ENCODE data around the gene PLGRKT. TPM values are rescaled to one million over a fixed set of nuclear protein-coding genes. Genes with fewer than 3 reads are reported as not detected.
A peak's percentile ranks its signal among the peaks of the same experiment; 100 is the strongest.

The PLGRKT gene
- polyA plus RNA-seq, 4 donors: 35.6 to 60.4 (median 54.9) TPM

DNA sequence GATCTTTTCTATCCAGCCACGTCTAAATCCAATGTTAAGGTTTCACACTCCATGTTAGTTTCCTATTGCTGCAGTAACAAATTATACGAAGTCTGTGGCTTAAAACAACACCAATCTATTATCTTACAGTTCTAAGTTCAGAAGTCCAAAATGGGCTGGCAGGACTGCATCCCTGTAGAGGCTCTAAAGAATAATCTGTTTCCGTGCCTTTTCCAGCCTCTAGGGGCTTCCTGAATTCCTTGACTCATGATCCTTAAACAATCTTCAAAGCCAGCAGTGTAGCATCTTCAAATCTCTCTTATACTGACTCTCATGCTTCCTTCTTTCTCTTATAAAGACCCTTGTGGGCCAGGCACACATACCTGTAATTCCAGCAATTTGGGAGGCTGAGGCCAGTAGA lies 6.8 kb downstream of the PLGRKT start:
- 35 to 70% (median 38%) methylated on average over 3 of the region's 3 CpGs for WGBS, 3 donors
- Histone ChIP-seq H3K4me3 (ENCODE audit: low read depth in 1 of 3, low read length in 3 of 3) (no peak overlapping the region), H3K27me3 (ENCODE audit: control insufficient read depth in 3 of 3, insufficient read depth in 3 of 3, low read length in 3 of 3) (no peaks in the 10 kb centered on the region), H3K36me3 (ENCODE audit: control insufficient read depth in 3 of 3, insufficient read depth in 2 of 3, low read depth in 1 of 3, low read length in 3 of 3) (peaks cover 0 to 12% (median 5%) of the 10 kb centered on the region in 3 donors), H3K27ac (ENCODE audit: low read depth in 1 of 3, low read length in 2 of 3) (no peak overlapping the region), H3K9me3 (ENCODE audit: control insufficient read depth in 2 of 2, insufficient read depth in 1 of 2, low read depth in 1 of 2, low read length in 1 of 2) (peaks cover 0 to 12% of the 10 kb centered on the region in 2 donors), H3K4me1 (ENCODE audit: control insufficient read depth in 3 of 3, insufficient read depth in 2 of 3, low read depth in 1 of 3, low read length in 2 of 3) (no peaks in the 10 kb centered on the region)
- DNase-seq (no peak), FAIRE-seq (no peak)

DNA sequence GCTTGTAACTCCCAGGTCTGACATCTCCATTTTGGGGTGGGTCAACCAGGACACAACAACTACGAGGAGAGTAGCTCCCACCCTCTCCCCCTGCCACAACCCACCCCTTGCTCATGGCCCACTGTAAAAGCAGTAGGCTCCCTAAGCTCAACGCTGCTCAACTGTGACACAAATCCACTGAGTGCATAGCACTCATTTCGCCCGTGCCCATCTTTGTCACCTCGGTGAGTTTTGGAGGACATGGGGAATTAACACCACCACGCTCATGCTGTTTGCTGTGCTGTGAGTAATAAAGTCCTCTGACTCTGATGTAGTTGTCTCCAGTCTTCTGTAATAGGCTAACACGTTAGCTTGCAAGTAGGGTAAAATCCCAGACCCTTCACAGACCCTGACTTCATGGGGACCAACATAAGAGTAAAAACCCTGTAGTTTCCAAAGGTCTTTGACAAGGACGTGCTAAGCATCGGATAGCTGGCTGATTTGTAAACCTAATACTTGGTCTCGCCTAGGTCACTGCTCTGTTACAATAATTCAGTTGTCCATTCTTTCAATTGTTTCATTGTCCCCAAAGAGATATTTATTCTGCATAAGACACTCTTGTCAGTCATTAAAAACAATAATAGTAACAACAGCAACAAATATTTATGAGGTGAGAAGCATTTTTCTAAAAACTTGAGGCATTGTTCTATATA lies 7.7 kb downstream of the PLGRKT start:
- Histone ChIP-seq H3K4me3 (ENCODE audit: low read depth in 1 of 3, low read length in 3 of 3) (no peak overlapping the region), H3K4me1 (ENCODE audit: control insufficient read depth in 3 of 3, insufficient read depth in 2 of 3, low read depth in 1 of 3, low read length in 2 of 3) (no peaks in the 10 kb centered on the region), H3K9me3 (ENCODE audit: control insufficient read depth in 2 of 2, insufficient read depth in 1 of 2, low read depth in 1 of 2, low read length in 1 of 2) (peaks cover 0 to 12% of the 10 kb centered on the region in 2 donors), H3K27ac (ENCODE audit: low read depth in 1 of 3, low read length in 2 of 3) (no peak overlapping the region), H3K36me3 (ENCODE audit: control insufficient read depth in 3 of 3, insufficient read depth in 2 of 3, low read depth in 1 of 3, low read length in 3 of 3) (peaks cover 0 to 12% (median 5%) of the 10 kb centered on the region in 3 donors), H3K27me3 (ENCODE audit: control insufficient read depth in 3 of 3, insufficient read depth in 3 of 3, low read length in 3 of 3) (no peaks in the 10 kb centered on the region)
- FAIRE-seq (no peak), DNase-seq (no peak)
- WGBS, 3 donors: 88 to 95% (median 90%) methylated on average over 10 of the region's 10 CpGs

DNA sequence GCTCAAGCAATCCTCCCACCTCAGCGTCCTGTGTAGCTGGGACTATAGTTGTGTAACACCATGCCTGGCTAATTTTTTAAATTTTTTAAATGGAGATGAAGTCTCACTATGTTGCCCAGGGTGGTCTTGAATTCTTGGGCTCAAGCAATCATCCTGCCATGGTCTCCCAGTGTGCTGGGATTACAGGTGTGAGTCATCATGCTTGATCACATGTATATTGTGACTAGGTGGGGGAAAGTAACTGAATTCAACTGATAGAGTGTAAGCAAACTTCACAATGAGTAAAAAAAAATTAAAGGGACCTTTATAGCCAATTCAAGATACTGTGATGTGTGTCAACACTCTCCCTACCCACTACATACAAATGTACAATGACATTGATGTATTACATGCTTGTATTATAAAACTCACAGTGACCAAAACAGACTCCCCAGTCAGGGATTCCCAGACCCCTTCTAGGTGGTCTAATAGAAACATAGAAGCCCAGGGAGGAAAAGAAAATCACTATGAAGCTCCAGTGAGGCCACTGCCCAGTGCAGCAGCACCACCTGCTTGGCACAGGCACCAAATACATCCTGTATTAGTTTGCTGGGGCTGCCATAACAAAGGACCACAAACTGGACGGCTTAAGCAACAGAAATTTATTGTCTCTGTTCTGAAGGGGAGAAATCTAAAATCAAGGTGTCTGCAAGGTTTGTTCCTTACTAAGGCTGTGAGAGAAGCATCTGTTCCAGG lies 8.8 kb downstream of the PLGRKT start:
- Histone ChIP-seq H3K4me1 (ENCODE audit: control insufficient read depth in 3 of 3, insufficient read depth in 2 of 3, low read depth in 1 of 3, low read length in 2 of 3) (no peaks in the 10 kb centered on the region), H3K27me3 (ENCODE audit: control insufficient read depth in 3 of 3, insufficient read depth in 3 of 3, low read length in 3 of 3) (no peaks in the 10 kb centered on the region), H3K4me3 (ENCODE audit: low read depth in 1 of 3, low read length in 3 of 3) (no peak overlapping the region), H3K36me3 (ENCODE audit: control insufficient read depth in 3 of 3, insufficient read depth in 2 of 3, low read depth in 1 of 3, low read length in 3 of 3) (peaks cover 0 to 8% (median 5%) of the 10 kb centered on the region in 3 donors), H3K9me3 (ENCODE audit: control insufficient read depth in 2 of 2, insufficient read depth in 1 of 2, low read depth in 1 of 2, low read length in 1 of 2) (peaks cover 0 to 8% of the 10 kb centered on the region in 2 donors), H3K27ac (ENCODE audit: low read depth in 1 of 3, low read length in 2 of 3) (no peak overlapping the region)
- DNase-seq (no peak), FAIRE-seq (no peak)
- 95 to 98% (median 95%) methylated on average over 2 of the region's 2 CpGs for WGBS, 3 donors

DNA sequence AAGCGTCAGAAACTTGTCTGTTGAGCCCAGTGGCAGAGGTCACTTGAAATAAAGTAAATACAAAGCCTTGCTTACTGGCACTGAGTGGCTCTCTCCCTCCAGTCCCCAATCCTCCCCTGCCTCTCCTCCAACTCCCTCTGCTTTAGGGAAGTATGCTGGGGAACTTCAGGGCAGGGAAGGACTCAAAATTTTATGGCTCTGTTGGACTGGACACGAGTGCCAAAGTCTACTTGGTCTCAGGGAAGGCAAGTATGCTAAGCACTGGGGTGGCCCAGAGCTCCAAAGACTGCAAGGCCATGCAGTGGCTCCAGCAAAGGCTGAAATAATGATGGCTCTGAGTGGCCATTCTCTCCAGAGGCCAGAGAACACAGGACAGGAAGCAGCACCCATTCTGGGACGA lies 9.6 kb downstream of the PLGRKT start:
- DNase-seq (peak in 1 of 2 donors; percentile 36), FAIRE-seq (no peak)
- H3K27ac ChIP-seq (ENCODE audit: low read depth in 1 of 3, low read length in 2 of 3): no peak overlapping the region
- H3K4me3 ChIP-seq (ENCODE audit: low read depth in 1 of 3, low read length in 3 of 3): no peak overlapping the region
- H3K27me3 ChIP-seq (ENCODE audit: control insufficient read depth in 3 of 3, insufficient read depth in 3 of 3, low read length in 3 of 3): no peaks in the 10 kb centered on the region
- WGBS, 3 donors: 66 to 75% (median 72%) methylated on average over 3 of the region's 3 CpGs
- peaks cover 0 to 7% (median 5%) of the 10 kb centered on the region in 3 donors for H3K36me3 ChIP-seq (ENCODE audit: control insufficient read depth in 3 of 3, insufficient read depth in 2 of 3, low read depth in 1 of 3, low read length in 3 of 3)
- H3K4me1 ChIP-seq (ENCODE audit: control insufficient read depth in 3 of 3, insufficient read depth in 2 of 3, low read depth in 1 of 3, low read length in 2 of 3): no peaks in the 10 kb centered on the region
- H3K9me3 ChIP-seq (ENCODE audit: control insufficient read depth in 2 of 2, insufficient read depth in 1 of 2, low read depth in 1 of 2, low read length in 1 of 2): peaks cover 0 to under 1% of the 10 kb centered on the region in 2 donors

DNA sequence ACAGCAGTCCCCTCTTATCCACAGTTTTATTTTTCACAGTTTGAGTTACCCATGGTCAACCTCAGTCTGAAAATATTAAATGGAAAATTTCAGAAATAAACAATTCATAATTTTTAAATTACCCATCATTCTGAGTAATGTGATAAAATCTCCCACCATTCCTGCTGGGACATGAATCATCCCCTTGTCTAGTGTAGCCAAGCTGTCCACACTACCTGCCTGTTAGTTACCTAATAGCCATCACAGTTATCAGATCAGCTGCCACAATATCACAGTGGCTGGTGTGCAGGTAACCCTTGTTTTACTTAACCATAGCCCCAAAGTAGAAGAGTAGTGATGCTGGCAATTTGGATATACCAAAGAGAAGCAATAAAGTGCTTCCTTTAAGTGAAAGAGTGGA lies 10.7 kb downstream of the PLGRKT start:
- no peak for FAIRE-seq
- no peak overlapping the region for H3K4me3 ChIP-seq (ENCODE audit: low read depth in 1 of 3, low read length in 3 of 3)
- DNase-seq: no peak
- no peaks in the 10 kb centered on the region for H3K9me3 ChIP-seq (ENCODE audit: control insufficient read depth in 2 of 2, insufficient read depth in 1 of 2, low read depth in 1 of 2, low read length in 1 of 2)
- no peaks in the 10 kb centered on the region for H3K4me1 ChIP-seq (ENCODE audit: control insufficient read depth in 3 of 3, insufficient read depth in 2 of 3, low read depth in 1 of 3, low read length in 2 of 3)
- H3K27ac ChIP-seq (ENCODE audit: low read depth in 1 of 3, low read length in 2 of 3): no peak overlapping the region
- H3K27me3 ChIP-seq (ENCODE audit: control insufficient read depth in 3 of 3, insufficient read depth in 3 of 3, low read length in 3 of 3): no peaks in the 10 kb centered on the region
- peaks cover 0 to 6% (median 5%) of the 10 kb centered on the region in 3 donors for H3K36me3 ChIP-seq (ENCODE audit: control insufficient read depth in 3 of 3, insufficient read depth in 2 of 3, low read depth in 1 of 3, low read length in 3 of 3)

DNA sequence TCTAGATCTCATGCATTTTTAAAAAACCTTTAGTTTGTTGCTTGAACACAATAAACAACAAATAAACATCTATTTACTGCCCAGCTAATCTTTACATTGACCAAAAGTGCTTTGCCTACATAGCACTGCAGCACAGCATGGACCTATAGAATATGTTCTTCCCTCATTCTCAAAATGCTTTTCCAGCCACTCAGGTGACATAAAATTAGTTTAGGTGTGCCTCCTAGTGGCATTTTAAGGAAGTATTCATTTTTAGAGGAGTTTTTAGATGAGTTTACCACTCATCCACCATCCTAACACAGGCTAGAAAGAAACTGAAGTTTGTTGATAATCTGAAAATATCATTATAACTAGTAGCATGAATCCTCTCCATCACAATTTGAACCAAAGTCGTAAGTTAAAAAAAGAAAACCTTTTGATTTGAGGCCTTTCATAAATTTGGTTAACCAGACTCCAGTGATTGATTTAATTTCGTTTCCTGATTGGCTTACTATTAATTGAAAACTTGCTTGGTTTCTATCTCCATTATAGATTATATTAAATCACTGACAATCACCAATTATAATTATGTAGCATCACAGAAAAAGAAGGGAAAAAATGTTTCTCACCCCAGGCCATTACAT lies 12.6 kb downstream of the PLGRKT start:
- peaks cover 0 to 6% (median 3%) of the 10 kb centered on the region in 3 donors for H3K36me3 ChIP-seq (ENCODE audit: control insufficient read depth in 3 of 3, insufficient read depth in 2 of 3, low read depth in 1 of 3, low read length in 3 of 3)
- no peak overlapping the region for H3K4me3 ChIP-seq (ENCODE audit: low read depth in 1 of 3, low read length in 3 of 3)
- no peaks in the 10 kb centered on the region for H3K9me3 ChIP-seq (ENCODE audit: control insufficient read depth in 2 of 2, insufficient read depth in 1 of 2, low read depth in 1 of 2, low read length in 1 of 2)
- DNase-seq (peak; percentile 4 to 42), FAIRE-seq (no peak)
- no peak overlapping the region for H3K27ac ChIP-seq (ENCODE audit: low read depth in 1 of 3, low read length in 2 of 3)
- no peaks in the 10 kb centered on the region for H3K27me3 ChIP-seq (ENCODE audit: control insufficient read depth in 3 of 3, insufficient read depth in 3 of 3, low read length in 3 of 3)
- H3K4me1 ChIP-seq (ENCODE audit: control insufficient read depth in 3 of 3, insufficient read depth in 2 of 3, low read depth in 1 of 3, low read length in 2 of 3): no peaks in the 10 kb centered on the region
- WGBS, 3 donors: 79 to 94% (median 90%) methylated on average over 2 of the region's 2 CpGs

DNA sequence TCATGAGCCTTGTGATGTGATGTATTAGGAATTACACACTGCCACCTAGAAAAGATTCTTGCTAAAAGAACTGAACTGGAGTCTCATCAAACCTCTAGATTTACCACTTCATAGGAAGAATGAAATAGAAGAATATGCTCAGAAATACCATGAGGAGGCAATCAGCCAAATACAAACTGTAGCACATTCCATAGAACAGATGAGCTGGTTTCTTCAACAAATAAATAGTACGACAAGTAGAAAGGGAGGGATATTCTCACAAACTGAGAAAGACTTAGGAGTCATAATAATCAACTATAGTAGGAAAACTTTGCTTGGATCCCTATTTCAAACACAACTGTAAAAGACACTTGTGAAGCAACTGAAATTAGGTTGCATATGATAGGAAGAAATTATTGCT lies 15.4 kb downstream of the PLGRKT start:
- Histone ChIP-seq H3K27me3 (ENCODE audit: control insufficient read depth in 3 of 3, insufficient read depth in 3 of 3, low read length in 3 of 3) (no peaks in the 10 kb centered on the region), H3K36me3 (ENCODE audit: control insufficient read depth in 3 of 3, insufficient read depth in 2 of 3, low read depth in 1 of 3, low read length in 3 of 3) (peaks cover 0 to 12% (median 4%) of the 10 kb centered on the region in 3 donors), H3K9me3 (ENCODE audit: control insufficient read depth in 2 of 2, insufficient read depth in 1 of 2, low read depth in 1 of 2, low read length in 1 of 2) (no peaks in the 10 kb centered on the region), H3K4me1 (ENCODE audit: control insufficient read depth in 3 of 3, insufficient read depth in 2 of 3, low read depth in 1 of 3, low read length in 2 of 3) (no peaks in the 10 kb centered on the region), H3K27ac (ENCODE audit: low read depth in 1 of 3, low read length in 2 of 3) (no peak overlapping the region), H3K4me3 (ENCODE audit: low read depth in 1 of 3, low read length in 3 of 3) (no peak overlapping the region)
- WGBS, 3 donors: 91 to 97% (median 94%) methylated on average over 1 of the region's 1 CpG
- no peak for DNase-seq
- FAIRE-seq: no peak

DNA sequence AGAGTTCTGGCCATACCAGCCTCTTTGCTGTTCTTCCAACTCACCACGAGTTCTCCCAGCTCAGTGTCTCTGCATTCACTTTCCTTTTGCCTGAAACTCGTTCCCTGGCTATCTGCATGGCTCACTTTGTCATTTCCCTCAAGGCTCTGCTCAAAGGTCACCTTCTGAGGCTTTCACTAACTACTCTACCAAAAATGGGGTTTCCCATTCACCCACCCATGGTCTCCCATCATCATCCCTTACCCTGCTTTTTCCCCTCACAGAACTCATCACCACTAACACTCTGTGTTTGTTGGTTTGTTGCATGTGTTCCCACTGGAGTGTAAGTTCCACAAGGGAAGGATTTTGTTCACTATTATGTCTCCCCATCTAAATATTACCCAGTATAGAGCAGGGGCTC lies 16.6 kb downstream of the PLGRKT start:
- no peak overlapping the region for H3K4me3 ChIP-seq (ENCODE audit: low read depth in 1 of 3, low read length in 3 of 3)
- peaks cover 0 to 12% (median 4%) of the 10 kb centered on the region in 3 donors for H3K36me3 ChIP-seq (ENCODE audit: control insufficient read depth in 3 of 3, insufficient read depth in 2 of 3, low read depth in 1 of 3, low read length in 3 of 3)
- DNase-seq: peak in 1 of 2 donors; percentile 7
- 28 to 62% (median 28%) methylated on average over 2 of the region's 2 CpGs for WGBS, 3 donors
- no peaks in the 10 kb centered on the region for H3K4me1 ChIP-seq (ENCODE audit: control insufficient read depth in 3 of 3, insufficient read depth in 2 of 3, low read depth in 1 of 3, low read length in 2 of 3)
- no peak overlapping the region for H3K27ac ChIP-seq (ENCODE audit: low read depth in 1 of 3, low read length in 2 of 3)
- no peaks in the 10 kb centered on the region for H3K9me3 ChIP-seq (ENCODE audit: control insufficient read depth in 2 of 2, insufficient read depth in 1 of 2, low read depth in 1 of 2, low read length in 1 of 2)
- no peak for FAIRE-seq
- no peaks in the 10 kb centered on the region for H3K27me3 ChIP-seq (ENCODE audit: control insufficient read depth in 3 of 3, insufficient read depth in 3 of 3, low read length in 3 of 3)
